ENCODE measurements around the gene SLC34A2.

Gene SLC34A2

DNA sequence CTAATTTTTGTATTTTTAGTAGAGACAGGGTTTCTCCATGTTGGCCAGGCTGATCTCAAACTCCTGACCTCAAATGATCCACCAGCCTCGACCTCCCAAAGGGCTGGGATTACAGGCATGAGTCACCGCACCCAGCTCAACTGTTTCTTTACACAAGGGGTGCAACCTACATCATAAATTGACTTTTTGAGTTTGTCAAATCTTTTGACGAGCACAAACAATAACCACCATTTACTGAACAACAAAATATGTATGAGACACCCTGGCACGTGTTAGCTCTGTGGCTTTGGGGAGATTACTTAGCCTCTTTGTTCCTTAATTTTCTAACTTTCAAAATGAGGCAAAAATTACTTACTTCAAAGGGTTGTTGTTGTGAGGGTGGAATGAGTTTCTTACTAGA, 23.5 kb upstream of the SLC34A2 start:
- TF ChIP-seq, protein P1, sequence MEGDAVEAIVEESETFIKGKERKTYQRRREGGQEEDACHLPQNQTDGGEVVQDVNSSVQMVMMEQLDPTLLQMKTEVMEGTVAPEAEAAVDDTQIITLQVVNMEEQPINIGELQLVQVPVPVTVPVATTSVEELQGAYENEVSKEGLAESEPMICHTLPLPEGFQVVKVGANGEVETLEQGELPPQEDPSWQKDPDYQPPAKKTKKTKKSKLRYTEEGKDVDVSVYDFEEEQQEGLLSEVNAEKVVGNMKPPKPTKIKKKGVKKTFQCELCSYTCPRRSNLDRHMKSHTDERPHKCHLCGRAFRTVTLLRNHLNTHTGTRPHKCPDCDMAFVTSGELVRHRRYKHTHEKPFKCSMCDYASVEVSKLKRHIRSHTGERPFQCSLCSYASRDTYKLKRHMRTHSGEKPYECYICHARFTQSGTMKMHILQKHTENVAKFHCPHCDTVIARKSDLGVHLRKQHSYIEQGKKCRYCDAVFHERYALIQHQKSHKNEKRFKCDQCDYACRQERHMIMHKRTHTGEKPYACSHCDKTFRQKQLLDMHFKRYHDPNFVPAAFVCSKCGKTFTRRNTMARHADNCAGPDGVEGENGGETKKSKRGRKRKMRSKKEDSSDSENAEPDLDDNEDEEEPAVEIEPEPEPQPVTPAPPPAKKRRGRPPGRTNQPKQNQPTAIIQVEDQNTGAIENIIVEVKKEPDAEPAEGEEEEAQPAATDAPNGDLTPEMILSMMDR (IDR thresholded peaks at IDR 0.05), result no peak

GRCh38 chr4:25633541-25633940, 22.1 kb upstream of the SLC34A2 start:
- TF ChIP-seq, protein P1 (IDR thresholded peaks at IDR 0.05), result no peak

GRCh38 chr4:25635501-25635900, 20.1 kb upstream of the SLC34A2 start:
- TF ChIP-seq, protein P1 (IDR thresholded peaks at IDR 0.05), result no peak

- TF ChIP-seq, protein P1 (IDR thresholded peaks at IDR 0.05), result no peak
Observed at GRCh38 chr4:25637581-25638220, 17.9 kb upstream of the SLC34A2 start.

DNA sequence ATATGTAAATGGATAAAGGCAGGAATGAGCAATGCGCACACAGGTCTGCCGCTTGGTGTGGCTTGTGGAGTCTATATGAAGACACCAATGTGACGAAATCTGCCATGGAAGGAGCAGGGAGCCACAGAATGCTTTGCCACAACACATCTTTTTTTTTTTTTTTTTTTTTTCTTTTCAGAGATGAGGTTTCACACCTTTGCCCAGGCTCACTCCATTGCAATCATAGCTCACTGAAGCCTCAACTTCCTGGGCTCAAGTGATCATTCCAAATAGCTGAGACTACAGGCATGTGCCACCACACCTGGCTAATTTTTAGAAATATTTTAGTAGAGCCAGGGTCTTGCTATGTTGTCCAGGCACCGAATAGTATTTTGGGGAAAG, 17.4 kb upstream of the SLC34A2 start:
- TF ChIP-seq, protein P1 (IDR thresholded peaks at IDR 0.05), result no peak

GRCh38 chr4:25638806-25639205, 16.8 kb upstream of the SLC34A2 start:
- TF ChIP-seq, protein P1 (IDR thresholded peaks at IDR 0.05), result no peak

DNA sequence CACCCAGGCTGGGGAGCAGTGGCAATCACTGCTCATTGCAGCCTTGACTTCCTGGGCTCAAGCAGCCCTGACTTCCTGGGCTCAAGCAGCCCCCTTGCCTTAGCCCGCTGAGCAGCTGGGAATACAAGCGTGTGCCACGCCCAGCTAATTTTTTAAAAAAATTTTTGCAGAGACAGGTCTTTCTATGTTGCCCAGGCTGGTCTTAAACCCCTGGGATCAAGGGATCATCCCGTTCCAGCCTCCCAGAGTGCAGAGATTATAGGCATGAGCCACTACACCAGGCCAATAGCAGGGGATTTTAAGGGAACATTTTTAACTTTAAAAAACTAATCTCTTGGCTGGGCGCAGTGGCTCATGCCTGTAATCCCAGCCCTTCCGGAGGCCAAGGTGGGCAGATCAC, 5.3 kb upstream of the SLC34A2 start:
- TF ChIP-seq, protein P1 (IDR thresholded peaks at IDR 0.05), result no peak

DNA sequence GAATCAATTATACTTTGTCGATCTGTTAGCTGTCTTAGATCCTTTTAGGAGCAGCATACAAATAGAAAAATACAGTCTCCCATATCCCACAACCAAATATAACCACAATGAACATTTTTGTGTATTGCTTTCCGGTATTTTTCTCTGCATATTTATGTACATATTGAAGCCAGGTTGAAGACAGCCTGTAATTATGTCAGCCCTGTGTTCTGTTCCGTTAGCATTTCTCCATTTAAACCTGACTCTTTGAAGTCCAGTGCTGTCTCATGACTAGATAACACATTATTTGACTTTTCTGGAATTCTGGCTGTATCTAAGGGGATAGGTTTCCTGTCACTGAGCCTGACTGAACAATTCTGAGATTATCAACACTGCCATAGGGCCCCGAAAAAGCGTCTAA, 4.0 kb upstream of the SLC34A2 start:
- TF ChIP-seq, protein P1 (IDR thresholded peaks at IDR 0.05), result no peak
